H1 (cell line): ENCODE data around the gene MMAB. TPM values are rescaled to one million over a fixed set of nuclear protein-coding genes. Genes with fewer than 3 reads are reported as not detected.

Experiments
- BCL11A ChIP-seq, 2 experiments: IDR thresholded peaks; one replicate each; pipeline ENCODE4 v1.6.1; 2011; ENCODE audit warnings: low read depth in 2 of 2, low read length in 2 of 2, mild to moderate bottlenecking in 2 of 2
- CBX5 ChIP-seq: fragments of 300-800, 300-1000 bp; sonication (generic); IDR thresholded peaks from 2 replicates; pipeline ENCODE4 v1.7.1; 2016; ENCODE audit warnings: antibody characterized with exemption, low read length, low read depth
- CEBPB ChIP-seq: IDR thresholded peaks from 2 replicates; pipeline ENCODE4 v1.6.1; 2012; ENCODE audit warnings: low read depth, low read length
- CHD1 ChIP-seq: IDR thresholded peaks from 2 replicates; pipeline ENCODE4 v1.6.1; 2012; ENCODE audit warnings: low read depth, low read length, improper control_type of control experiment
- CHD7 ChIP-seq: fragments of 300-600 bp; sonication (generic); IDR thresholded peaks from 2 replicates; pipeline ENCODE4 v1.7.1; 2012; ENCODE audit warnings: low read length, moderate library complexity, mild to moderate bottlenecking, inconsistent platforms; ENCODE audit not compliant: insufficient replicate concordance
- E2F6 ChIP-seq: IDR thresholded peaks from 2 replicates; pipeline ENCODE4 v1.6.1; 2012; ENCODE audit warnings: inconsistent platforms
- EGR1 ChIP-seq: IDR thresholded peaks from 2 replicates; pipeline ENCODE4 v1.6.1; 2011; ENCODE audit warnings: low read depth, low read length, borderline replicate concordance
- POU5F1 ChIP-seq: IDR thresholded peaks from 2 replicates; pipeline ENCODE4 v1.6.1; 2011; ENCODE audit warnings: low read depth, mild to moderate bottlenecking, low read length, moderate library complexity
- RBBP5 ChIP-seq: IDR thresholded peaks from 2 replicates; pipeline ENCODE4 v1.7.1; 2012; ENCODE audit warnings: low read depth, mild to moderate bottlenecking, inconsistent platforms, low read length, moderate library complexity, borderline replicate concordance
- RFX5 ChIP-seq: IDR thresholded peaks from 2 replicates; pipeline ENCODE4 v1.6.1; 2011; ENCODE audit warnings: low read depth, low read length, improper control_type of control experiment, borderline replicate concordance
- SRF ChIP-seq: IDR thresholded peaks from 2 replicates; pipeline ENCODE4 v1.6.1; 2011; ENCODE audit warnings: mild to moderate bottlenecking, low read depth, low read length, moderate library complexity
- TAF7 ChIP-seq: optimal IDR thresholded peaks from 2 replicates; pipeline ENCODE3; 2011; ENCODE audit warnings: low read depth, mild to moderate bottlenecking, inconsistent platforms, low read length, moderate library complexity, borderline replicate concordance
- polyA plus RNA-seq, 7 experiments: library from polyadenylated mRNA; depleted of rRNA in 3 of 7; stranded (reverse) in 5 of 7; unstranded in 2 of 7; fragments of >200 nt in 5 of 7; fragments of 200-250 nt in 2 of 7; gene quantifications; 1 replicate in 5 of 7; 2 replicates in 1 of 7; 4 replicates in 1 of 7; pipeline versions ENCODE4 v1.2.1 to v1.2.3, GENCODE V29; 2011 to 2013; ENCODE audit warnings: missing spikeins in 2 of 7, mixed read lengths in 2 of 7
- total RNA-seq: library from RNA; stranded (reverse); fragmentation: NEBNext Ultra II Directional; extraction: Animal tissue kit (Norgen Biotek cat#: 25700); gene quantifications from 2 replicates; pipeline ENCODE4 v1.2.1, GENCODE V29; 2021

The MMAB gene
- total and polyA plus RNA-seq, 2 of the 8 experiments (the other 6 are each of a cell fraction or from before 2014, with no cell fraction given), result 12.9 to 18.5 TPM

GRCh38 chr12:109525279-109525585 lies 48.1 kb downstream of the MMAB start (continued):
- TF ChIP-seq CHD7 (no peak), BCL11A (IDR thresholded peaks at IDR 0.05; ENCODE audit: low read depth in 2 of 2, low read length in 2 of 2) (no peak), RBBP5 (no peak), EGR1 (no peak), TAF7 (no peak), CEBPB (no peak), CBX5 (no peak), SRF (no peak), CHD1 (no peak), POU5F1 (no peak), RFX5 (no peak), E2F6 (no peak)
